Skin of body (tissue), 2 donors: Measurements from ENCODE around the gene TNFRSF19. TPM values are rescaled to one million over a fixed set of nuclear protein-coding genes. Genes with fewer than 3 reads are reported as not detected.
"Not testable (repeated sequence)": the region's sequence is repeated elsewhere in the genome, so short reads cannot be mapped to it uniquely, and the experiment has no call there.

Experiments
- DNase-seq: peaks from one replicate; lab custom pipeline; 2025; lab: John Stamatoyannopoulos, UW
- total RNA-seq: library from RNA; depleted of rRNA; stranded (reverse); fragments of >200 nt; gene quantifications from one replicate; pipeline ENCODE4 v1.2.3, GENCODE V29; 2014

TNFRSF19 gene, protein sequence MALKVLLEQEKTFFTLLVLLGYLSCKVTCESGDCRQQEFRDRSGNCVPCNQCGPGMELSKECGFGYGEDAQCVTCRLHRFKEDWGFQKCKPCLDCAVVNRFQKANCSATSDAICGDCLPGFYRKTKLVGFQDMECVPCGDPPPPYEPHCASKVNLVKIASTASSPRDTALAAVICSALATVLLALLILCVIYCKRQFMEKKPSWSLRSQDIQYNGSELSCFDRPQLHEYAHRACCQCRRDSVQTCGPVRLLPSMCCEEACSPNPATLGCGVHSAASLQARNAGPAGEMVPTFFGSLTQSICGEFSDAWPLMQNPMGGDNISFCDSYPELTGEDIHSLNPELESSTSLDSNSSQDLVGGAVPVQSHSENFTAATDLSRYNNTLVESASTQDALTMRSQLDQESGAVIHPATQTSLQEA
- total RNA-seq, result 69.0 TPM

DNA sequence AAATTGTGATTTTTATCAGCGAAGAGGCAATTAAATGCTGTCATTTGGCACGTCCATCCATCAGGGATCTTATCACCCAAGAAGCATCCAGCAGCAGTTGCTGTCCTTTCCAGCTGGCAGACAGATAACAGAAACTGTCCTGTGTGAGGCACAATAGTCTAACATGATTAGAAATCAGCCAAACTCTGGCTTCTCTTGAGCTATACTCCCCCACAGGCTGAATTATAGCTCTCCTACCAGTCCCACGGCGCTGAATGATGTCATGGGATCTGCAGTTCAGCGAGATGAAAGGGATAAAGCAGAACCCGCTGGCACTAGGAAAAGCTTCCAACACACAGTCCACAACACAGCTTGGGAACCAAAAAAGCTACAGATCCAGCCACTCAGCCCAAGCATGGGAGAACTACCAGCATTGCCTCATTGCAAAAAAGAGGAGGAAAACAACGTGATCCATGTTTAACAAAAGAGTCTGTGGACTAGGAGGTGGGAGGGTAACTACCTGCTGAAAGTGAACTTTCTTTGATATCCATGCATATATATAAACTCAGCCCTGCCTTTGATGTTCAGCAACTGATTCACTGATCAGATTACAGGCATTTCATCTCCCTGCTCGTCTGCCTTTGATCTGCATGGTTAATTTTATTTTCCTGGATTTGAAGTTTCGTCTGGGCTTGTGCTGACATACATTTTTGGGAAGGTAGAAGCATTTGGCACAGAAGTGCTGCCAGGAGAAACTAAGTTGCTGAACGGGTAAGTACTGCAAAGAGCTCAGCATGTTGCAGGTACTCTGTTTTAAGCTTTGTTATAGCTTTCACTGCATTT is at the start of gene TNFRSF19:
TSS of gene TNFRSF19 (plus strand) at position 314 of the 822 bp plus-strand sequence. CDS start 19,772 bp downstream, outside the sequence.
- peak; percentile 93 for DNase-seq

DNA sequence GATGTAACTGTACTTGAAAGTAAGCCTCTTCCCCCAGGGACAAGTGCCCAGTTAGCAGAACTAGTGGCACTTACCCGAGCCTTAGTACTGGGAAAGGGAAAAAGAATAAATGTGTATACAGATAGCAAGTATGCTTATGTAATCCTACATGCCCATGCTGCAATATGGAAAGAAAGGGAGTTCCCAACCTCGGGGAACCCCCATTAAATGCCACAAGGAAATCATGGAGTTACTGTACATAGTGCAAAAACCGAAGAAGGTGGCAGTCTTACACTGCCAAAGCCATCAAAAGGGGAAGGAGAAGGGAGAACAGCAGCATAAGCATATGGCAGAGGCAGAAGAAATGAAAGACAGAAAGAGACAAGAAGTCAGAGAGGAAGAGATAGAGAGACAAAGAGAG is 40.3 kb upstream of the TNFRSF19 start:
- DNase-seq, result not testable (repeated sequence)

DNA sequence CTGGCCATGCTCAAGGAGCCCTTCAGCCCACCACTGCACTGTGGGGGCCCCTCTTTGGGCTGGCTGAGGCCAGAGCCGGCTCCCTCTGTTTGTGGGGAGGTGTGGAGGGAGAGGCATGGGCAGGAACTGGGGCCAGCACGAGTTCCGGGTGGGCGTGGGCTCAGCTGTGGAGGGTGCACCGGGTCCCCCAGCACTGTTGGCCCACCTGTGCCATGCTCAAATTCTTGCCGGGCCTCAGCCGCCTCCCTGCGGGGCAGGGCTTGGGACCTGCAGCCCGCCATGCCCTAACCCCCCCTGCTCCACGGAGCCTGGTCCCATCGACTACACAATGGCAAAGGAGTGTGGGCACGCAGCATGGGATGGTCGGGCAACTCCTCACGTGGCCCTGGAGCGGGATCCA is 38.8 kb upstream of the TNFRSF19 start:
- DNase-seq, result no peak

DNA sequence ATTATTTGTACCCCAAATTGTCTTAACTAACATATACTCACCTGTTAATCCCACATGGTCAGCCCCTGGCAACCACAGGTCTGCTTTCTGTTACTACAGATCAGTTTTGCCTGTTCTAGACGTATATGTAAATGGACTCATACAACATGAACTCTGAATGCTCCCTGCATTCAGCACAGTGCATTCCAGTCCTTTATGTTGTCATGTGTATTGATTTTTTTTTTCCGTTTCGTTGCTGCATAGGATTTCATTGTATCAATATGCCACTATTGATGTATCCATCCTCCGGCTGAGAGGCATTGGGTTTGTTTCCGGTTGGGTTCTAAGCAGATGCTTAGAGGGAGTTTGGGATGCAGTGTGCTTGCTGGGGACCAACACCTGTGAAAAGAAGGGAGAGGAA is 36.1 kb upstream of the TNFRSF19 start:
- DNase-seq, result no peak

DNA sequence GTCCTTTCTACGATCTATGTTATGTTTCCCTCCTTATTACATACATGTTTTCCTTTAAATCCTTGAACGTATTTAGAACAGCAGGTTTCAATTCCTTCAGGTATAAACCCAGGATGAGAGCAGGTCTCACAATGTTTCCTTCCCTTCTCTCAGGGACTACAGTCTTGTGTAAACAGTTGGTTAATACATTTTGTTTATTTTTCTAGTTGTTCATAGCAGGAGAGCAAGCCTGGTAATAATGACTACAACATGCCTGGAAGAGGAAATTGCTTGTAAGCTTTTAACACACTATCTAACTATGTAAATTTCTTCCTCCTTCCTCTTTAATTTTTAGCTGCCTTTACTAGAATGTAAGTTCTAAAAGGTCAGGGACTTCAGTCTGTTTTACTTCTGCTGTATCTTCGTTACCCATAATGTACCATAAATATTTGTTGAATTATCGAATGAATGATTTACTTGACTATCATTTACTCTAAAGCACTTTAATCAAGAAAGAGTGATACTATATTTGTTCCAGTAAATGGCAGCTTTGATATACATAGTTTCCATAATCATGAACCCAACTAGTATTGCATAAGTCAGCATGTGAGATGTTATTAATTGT is 28.9 kb upstream of the TNFRSF19 start:
- no peak for DNase-seq

DNA sequence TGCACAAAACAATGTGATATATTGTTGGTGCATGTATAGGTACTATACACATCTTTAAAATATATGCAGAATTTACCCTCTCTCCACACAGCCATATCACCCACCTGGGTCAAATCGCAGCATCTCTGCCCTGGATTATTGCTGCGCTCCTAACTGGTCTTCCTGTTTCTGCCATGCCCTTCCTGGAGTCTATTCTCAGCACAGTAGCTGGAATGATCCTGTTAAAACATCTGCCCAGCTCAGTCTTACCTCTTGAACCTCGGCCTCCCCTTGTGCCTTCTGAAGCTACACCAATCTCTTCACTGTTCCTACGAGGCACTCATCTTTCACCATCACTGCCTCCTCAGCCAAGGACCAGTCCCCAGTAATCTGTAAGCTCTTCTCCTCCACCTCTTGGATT is 25.5 kb upstream of the TNFRSF19 start:
- no peak for DNase-seq

DNA sequence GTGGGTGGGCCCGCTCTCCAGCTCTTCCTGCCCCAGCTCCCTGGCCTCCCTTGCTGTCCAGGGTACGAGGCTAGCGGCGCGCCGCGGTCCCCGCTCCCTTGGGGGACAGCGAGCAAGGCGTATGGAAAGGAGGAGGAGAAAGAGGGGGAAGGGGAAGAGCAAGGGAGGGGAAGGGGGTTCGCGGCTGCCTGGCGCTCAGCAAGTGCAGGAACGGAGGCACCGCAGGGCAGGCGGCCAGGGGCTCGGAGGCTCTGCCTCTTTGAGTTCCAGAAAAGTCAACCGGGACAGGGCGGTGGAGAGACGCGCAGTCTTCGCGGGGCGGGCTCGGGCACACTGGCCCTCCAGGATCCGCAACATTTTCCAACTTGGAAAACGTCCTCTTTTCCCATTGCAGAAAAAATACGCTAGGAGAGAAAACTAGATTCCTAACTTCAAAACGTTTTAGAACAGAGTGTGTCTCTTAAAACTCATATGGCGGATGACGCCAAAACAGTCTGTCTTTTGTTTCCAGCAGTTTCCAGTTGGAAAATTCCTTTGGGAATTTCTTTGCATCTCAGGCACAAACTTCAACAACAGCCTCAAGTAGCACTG is 23.1 kb upstream of the TNFRSF19 start:
- DNase-seq, result peak; percentile 35

DNA sequence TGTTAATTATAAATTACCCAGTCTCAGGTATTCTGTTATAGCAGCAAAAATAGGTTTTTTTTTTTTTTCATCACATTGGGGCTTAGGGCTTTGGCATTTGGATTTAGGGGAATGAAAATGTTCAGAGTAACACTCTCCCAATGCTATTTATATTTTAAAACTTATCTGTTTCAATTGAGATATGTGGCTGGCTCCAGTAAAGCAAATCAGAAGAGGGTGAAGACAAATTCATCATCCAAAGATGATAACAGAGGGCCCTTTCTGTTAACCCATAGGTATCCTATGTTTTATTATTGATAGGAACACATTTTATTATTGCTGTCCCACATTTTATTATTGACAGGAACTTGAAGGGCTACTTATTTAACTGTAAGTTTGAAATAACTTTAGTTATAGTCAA is 20.5 kb upstream of the TNFRSF19 start:
- DNase-seq, result no peak

DNA sequence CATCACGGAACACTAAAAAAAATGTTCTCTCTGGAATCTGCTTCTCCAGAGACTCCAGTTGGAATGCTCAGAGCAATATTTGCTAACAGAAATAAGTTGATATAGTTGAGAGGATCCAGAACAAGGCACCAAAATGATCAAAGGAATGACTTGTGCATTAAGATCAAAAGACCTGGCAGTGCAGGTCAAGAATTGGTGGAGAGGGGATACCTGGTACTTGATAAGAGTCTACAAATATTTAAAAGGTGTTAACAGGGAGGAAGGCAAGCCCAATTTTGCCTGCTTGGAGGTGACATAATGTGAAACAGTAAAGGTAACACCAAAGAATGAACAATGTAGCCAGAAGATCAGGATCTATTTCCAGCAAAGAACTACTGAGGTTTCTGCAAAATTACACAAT is 20.0 kb upstream of the TNFRSF19 start:
- no peak for DNase-seq

DNA sequence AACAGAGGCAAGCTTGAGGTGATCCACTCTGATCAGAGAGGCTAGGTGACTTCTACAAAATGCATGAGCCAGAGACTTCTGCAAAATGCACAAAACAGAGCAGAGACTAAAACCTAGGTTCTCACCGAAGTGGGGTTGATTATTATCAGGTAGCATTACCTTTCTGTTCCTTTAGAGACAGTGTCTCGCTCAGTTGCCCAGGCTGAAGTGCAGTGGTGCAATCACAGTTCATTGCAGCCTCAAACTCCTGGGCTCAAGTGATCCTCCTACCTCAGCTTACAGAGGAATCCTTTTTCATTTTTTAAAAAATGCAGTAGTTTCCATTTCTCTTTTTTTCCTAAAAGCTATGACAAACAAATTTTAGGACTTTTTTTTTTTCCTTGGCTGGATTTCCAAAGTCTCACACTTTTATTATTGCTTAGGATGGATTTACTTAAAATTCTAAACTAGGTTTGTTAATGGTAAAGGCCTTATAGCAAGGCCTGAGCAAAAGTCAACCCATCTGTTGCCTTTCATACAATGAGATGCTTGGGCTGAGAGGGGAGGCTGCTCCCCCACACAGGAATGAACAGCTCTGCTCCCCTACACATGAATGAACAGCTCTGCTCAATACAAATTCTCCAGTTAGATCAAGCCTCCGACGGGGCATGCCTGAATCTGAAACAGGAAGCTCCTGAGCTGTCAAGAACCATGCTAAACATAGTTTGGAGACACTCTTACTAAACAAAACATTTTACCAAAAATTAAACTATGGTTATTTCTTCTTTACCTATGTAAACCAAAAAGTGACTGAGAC is 18.8 kb upstream of the TNFRSF19 start:
- DNase-seq, result no peak

DNA sequence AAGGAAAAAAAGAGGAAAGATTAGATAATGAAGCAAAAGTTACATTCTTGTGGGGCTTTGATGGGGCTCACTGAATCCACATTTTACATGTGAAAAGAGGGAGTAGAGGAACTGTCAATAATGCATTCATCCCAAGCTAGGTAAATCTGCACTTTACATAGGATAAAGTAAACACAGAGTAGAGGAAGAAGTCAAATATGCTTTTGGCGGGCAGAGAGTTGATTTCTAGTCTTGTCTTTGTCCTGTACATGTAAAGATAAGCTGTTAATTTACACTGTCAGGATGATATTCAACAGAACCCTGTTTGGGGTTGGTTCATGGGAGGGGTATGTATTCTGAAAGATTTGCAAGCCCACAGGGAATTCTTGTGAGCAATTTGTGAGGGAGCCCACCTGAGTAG is 18.0 kb upstream of the TNFRSF19 start:
- DNase-seq, result no peak

DNA sequence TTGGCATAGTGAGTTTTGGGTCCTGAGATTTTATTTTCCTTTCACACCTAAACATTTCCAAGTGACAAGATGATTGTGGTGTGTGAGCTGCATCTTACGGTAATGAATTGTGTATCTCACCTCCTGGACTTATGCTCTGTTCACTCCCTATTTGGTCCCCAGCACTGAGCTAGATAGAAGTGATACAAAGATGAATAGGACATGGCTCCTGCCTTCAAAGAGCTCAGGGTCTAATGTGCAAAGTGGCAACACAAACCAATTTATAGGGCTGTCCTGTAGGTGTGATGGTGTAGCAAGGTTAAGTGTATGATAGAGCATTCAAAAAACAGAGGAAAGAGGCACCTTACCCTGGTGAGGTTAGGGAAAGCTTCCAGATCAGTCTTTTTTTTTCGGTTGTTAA is 17.6 kb upstream of the TNFRSF19 start:
- no peak for DNase-seq

DNA sequence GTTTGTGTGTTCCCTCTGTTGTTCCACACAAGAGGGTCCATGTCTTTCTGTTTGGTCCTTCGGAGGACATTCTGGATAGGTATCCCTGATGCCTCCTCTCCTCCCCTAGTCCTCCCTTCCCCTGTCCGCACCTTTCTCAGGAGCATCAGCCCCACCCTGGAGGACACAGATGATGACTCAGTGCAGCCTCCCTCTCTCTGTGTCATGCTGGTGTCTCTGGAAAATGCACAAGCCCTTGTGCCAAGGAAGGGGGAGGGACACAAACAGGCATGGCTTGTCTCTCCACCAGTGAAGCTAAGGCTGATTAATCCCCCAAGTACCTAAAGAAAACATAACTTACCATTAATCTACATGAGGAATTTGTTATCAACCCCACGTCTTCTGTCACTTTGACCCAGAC is 16.2 kb upstream of the TNFRSF19 start:
- DNase-seq, result no peak

DNA sequence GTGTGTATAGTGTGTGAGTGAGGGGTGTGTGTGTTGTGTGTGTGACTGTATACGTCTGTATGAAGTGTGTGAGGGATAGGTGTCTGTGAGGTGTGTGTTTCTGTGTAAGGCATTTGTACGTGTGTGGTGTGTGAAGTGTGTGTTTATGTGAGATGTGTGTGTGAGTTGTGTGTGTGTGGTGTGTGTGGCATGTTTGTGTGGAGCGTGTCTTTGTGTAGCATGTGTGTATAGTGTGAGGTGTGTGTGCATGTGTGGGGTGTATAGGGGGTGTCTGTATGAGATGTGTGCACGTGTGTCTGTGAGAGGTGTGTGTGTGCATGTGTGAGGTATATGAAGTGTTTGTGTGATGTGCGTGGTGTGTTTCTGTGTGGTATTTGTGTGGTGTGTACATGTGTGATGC is 13.2 kb upstream of the TNFRSF19 start:
- DNase-seq, result no peak

DNA sequence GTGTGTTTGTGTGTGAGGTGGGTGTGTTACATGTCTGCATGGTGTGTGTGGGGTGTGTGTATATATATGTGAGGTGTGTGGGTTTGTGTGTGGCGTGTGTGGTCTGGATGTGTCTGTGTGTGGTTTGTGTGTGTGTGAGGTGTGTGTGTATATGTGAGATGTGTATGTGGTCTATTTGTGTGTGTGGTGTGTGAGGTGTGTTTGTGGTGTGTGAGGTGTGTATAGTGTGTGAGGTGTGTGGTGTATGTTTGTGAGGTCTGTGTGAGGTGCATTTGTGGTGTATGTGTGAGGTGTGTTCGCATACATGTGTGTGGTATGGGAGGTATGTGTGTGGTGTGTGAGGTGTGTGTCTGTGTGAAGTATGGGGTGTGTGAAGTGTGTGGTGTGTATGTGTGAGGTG is 12.5 kb upstream of the TNFRSF19 start:
- no peak for DNase-seq

DNA sequence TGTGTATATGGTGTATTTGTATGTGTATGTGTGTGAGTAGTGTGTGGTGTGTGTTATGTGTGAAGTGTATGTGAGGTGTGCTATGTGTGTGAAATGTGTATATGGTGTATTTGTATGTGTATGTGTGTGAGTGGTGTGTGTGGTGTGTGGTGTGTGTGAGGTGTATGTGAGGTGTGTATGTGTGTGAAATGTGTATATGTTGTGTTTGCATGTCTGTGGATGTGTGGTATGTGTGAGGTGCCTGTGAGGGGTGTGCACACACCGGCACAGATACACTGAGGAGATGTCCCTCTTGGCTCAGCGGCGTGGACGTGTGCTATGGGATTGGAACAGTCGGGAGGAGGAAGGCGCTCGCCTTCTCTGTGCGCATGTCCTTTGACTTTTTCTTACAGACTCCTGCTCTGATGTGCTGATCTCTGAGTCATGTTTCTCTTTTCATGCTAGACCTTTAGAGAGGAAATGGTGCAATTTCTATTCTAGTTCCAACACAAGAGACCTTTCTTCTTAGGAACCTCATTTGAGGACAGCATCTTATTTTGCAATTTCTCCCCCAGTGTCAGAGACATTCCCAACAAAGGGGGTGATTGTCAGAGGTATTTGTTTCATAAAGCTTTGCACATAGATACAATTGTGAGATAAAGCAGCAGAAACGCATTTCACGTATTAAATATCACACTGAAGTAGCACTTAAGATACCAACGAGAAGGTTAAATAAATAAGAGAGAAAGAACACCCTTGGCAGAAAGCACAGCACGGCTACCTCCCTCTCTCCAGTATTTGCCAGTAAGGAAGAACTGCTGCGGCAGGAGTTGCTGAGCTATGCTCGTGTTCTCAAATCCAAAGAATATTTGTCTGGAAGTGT is 11.3 kb upstream of the TNFRSF19 start:
- peak; percentile 29 for DNase-seq

DNA sequence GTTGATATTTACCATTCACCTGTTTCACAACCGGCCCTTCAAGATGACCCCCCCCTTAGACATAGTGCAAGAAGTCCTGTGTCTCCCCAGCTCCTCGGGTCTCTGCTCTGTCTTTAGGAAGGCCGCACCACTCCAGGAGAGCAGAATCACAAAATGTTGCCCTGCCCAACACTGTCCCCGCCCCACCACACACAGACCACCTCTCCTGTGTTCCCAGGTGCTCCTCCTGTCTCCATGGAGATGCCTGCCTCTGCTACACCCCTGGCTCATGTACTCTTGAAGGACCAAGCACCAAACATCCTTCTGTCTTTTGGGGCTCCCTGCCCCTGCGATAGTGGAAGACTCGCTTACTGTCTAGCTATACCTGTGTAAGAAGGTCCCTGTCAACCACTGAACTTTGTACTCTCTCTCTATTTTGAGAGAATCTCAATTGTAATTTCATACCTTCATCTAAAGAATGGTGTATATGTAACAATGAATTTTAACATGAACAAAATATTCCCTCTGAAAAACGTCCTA is 9.6 kb upstream of the TNFRSF19 start:
- DNase-seq, result no peak

DNA sequence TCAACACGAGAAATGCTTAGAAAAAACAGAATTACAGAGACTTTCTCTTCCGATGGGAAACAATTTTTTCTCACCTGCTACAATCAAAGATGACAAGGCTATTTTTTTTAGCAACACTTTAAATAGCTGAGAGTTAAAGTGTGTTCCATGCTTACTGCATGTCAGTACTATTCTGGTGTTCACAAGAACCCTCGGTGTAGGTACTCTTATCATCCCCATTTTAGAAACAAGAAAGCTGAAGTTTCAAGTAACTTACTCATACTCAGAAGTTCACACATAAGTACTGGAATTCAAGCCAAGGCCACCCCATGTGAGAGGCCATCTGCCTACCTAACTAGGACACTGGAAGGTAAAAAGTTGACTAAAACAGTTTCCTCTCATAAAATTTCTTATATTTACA is 9.0 kb upstream of the TNFRSF19 start:
- no peak for DNase-seq

DNA sequence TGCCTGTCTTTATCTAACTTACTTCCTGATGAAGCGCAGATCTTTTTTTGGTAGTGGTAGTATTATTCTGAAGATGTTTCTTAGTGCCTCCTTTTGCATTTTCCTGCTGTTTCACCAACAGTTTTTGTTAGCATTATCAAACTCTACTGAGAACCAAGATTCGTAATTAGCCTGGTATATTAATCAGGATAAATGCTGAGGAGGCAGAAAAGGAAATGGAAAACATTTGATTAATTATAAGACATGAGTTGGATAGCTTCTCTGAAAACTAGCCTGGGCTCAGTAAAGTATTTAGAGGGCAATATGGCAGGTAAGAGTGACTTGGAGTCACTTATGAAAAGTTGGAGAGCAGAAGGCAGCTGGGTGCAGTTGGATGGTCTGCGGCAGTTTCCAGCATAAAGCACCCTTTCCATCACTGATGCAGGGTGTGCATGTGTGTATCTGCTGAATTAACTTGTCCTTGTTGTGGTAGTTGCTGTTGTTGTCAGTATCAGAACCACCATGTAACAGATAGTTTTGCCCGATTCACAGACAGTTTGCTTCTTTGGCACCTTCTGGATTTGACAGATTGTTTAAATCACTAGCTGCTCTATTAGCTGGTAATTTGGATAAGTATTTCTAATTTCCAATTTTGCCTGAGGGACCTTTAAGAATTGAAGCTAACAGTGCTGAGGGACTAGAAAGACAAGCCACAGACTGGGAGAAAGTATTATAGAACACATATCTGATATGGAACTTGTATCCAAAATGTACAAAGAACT is 6.9 kb upstream of the TNFRSF19 start:
- no peak for DNase-seq
